Tibial nerve (tissue), 4 donors: ENCODE data around the gene ANKRD28.

Source experiments
- CTCF ChIP-seq, 5 experiments: fragments of 200-600 bp in 3 of 5; fragments of 450-650 bp in 2 of 5; sonication (generic) in 3 of 5; IDR thresholded peaks; one replicate each; pipeline ENCODE4 v1.5.1; 2016 to 2019; ENCODE audit warnings: antibody characterized with exemption in 5 of 5, mild to moderate bottlenecking in 3 of 5, moderate library complexity in 2 of 5
- EP300 ChIP-seq, 2 donors: sonication (generic); formaldehyde crosslinking; IDR thresholded peaks; one replicate each; pipeline ENCODE4 v1.6.1; 2017; ENCODE audit warnings: antibody characterized with exemption in 2 of 2, mild to moderate bottlenecking in 1 of 2
- POLR2A ChIP-seq, 2 donors: fragments of 450-650 bp; IDR thresholded peaks; one replicate each; pipeline ENCODE4 v1.6.1; 2017; ENCODE audit warnings: antibody characterized with exemption in 2 of 2, mild to moderate bottlenecking in 2 of 2, moderate library complexity in 2 of 2

GRCh38 chr3:15633159-15633558 is 164.6 kb downstream of the ANKRD28 start:
- TF ChIP-seq POLR2A (IDR thresholded peaks at IDR 0.05) (no peak), CTCF (IDR thresholded peaks at IDR 0.05) (no peak), EP300 (IDR thresholded peaks at IDR 0.05) (no peak)
